ENCODE results near the gene CEP57L1.
"Not testable (repeated sequence)": the region's sequence is repeated elsewhere in the genome, so short reads cannot be mapped to it uniquely, and the experiment has no call there.

CEP57L1 gene

GRCh38 chr6:109188115-109188411 lies 92.8 kb downstream of the CEP57L1 start:
- no peak for DNase-seq (ENCODE audit: low read depth)
- no peak overlapping the region for H3K4me3 ChIP-seq (ENCODE audit: low read depth, low read length)
- TF ChIP-seq MYC (IDR thresholded peaks at IDR 0.05; ENCODE audit: low read depth, low read length) (no peak), POLR2A (IDR thresholded peaks at IDR 0.05; ENCODE audit: extremely low read depth, insufficient read length) (no peak)
- TF ChIP-seq, protein P1, sequence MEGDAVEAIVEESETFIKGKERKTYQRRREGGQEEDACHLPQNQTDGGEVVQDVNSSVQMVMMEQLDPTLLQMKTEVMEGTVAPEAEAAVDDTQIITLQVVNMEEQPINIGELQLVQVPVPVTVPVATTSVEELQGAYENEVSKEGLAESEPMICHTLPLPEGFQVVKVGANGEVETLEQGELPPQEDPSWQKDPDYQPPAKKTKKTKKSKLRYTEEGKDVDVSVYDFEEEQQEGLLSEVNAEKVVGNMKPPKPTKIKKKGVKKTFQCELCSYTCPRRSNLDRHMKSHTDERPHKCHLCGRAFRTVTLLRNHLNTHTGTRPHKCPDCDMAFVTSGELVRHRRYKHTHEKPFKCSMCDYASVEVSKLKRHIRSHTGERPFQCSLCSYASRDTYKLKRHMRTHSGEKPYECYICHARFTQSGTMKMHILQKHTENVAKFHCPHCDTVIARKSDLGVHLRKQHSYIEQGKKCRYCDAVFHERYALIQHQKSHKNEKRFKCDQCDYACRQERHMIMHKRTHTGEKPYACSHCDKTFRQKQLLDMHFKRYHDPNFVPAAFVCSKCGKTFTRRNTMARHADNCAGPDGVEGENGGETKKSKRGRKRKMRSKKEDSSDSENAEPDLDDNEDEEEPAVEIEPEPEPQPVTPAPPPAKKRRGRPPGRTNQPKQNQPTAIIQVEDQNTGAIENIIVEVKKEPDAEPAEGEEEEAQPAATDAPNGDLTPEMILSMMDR (IDR thresholded peaks at IDR 0.05; ENCODE audit: low read depth, low read length) = no peak

- DNase-seq (ENCODE audit: low read depth); H3K4me3 ChIP-seq (ENCODE audit: low read depth, low read length): not testable (repeated sequence)
Measured at GRCh38 chr6:109191368-109191767, 96.1 kb downstream of the CEP57L1 start.

DNA sequence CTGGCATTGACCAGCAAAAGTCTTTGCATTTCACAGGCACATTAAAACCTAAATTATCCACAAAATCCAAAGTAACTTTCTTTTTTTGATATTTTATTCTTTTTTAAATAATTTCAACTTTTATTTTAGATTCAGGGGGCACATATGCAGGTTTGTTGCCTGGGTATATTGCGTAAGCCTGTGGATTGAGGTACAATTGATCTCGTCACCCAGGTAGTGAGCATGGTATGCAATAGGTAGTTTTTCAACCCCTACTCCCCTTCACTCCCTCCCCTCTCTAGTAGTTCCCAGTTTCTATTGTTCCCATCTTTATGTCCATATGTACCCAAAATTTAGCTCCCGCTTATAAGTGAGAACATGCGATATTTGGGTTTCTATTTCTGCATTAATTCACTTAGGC lies 97.6 kb downstream of the CEP57L1 start:
- H3K4me3 ChIP-seq (ENCODE audit: low read depth, low read length) = no peak overlapping the region
- TF ChIP-seq POLR2A (IDR thresholded peaks at IDR 0.05; ENCODE audit: extremely low read depth, insufficient read length) (no peak), MYC (IDR thresholded peaks at IDR 0.05; ENCODE audit: low read depth, low read length) (no peak)
- TF ChIP-seq, protein P1 (IDR thresholded peaks at IDR 0.05; ENCODE audit: low read depth, low read length) = no peak
- TF ChIP-seq, protein P2, sequence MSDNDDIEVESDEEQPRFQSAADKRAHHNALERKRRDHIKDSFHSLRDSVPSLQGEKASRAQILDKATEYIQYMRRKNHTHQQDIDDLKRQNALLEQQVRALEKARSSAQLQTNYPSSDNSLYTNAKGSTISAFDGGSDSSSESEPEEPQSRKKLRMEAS (IDR thresholded peaks at IDR 0.05; ENCODE audit: low read depth, low read length) = no peak
- DNase-seq (ENCODE audit: low read depth) = no peak

GRCh38 chr6:109194880-109195279 lies 99.6 kb downstream of the CEP57L1 start:
- TF ChIP-seq, protein P1 (IDR thresholded peaks at IDR 0.05; ENCODE audit: low read depth, low read length) = no peak
- TF ChIP-seq MYC (IDR thresholded peaks at IDR 0.05; ENCODE audit: low read depth, low read length) (no peak), POLR2A (IDR thresholded peaks at IDR 0.05; ENCODE audit: extremely low read depth, insufficient read length) (no peak)
- TF ChIP-seq, protein P2 (IDR thresholded peaks at IDR 0.05; ENCODE audit: low read depth, low read length) = no peak
- DNase-seq (ENCODE audit: low read depth) = no peak
- no peak overlapping the region for H3K4me3 ChIP-seq (ENCODE audit: low read depth, low read length)

GRCh38 chr6:109197061-109197460 lies 101.8 kb downstream of the CEP57L1 start:
- DNase-seq (ENCODE audit: low read depth) = no peak
- no peak overlapping the region for H3K4me3 ChIP-seq (ENCODE audit: low read depth, low read length)
- TF ChIP-seq, protein P1 (IDR thresholded peaks at IDR 0.05; ENCODE audit: low read depth, low read length) = no peak
- TF ChIP-seq MYC (IDR thresholded peaks at IDR 0.05; ENCODE audit: low read depth, low read length) (no peak), POLR2A (IDR thresholded peaks at IDR 0.05; ENCODE audit: extremely low read depth, insufficient read length) (no peak)
- TF ChIP-seq, protein P2 (IDR thresholded peaks at IDR 0.05; ENCODE audit: low read depth, low read length) = no peak

DNA sequence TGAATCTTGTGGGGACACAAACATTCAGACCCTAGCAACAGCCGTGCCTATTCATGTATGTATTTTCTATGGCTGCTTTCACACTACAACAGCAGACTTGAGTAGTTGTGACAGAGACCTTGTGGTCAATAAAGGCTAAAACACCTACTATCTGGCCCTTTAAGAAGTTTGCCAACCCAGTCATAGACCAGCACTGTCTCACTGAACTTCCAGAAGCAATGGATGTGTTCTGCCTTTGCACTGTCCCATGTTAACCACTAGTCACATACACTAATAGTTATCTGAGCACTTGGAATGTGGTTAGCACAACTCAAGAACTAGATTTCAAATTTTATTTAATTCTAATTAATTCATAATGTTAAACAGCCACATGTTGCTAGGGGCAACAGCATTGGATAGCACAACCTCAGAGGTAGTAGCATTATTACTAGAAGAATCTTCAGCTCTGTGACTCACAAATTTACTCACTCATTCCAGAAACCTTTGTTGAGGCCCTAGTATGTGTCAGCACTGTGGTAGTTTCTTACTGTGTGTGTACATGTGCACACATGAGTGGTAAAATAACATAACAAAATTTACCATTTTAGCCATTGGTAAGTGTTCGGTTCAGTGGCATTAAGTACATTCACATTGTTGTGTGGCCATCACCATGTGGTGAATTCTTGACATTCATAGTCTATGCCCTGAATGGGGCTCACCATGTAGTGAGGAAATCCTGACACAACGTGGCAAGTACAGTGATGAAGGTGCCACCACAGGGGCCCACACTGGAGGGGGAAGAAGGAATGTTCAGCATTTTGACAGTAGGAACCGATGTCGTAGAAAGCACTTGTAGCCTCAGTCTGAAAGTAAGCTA lies 107.3 kb downstream of the CEP57L1 start:
- H3K4me3 ChIP-seq (ENCODE audit: low read depth, low read length) = no peak overlapping the region
- DNase-seq (ENCODE audit: low read depth) = no peak
- TF ChIP-seq POLR2A (IDR thresholded peaks at IDR 0.05; ENCODE audit: extremely low read depth, insufficient read length) (no peak), MYC (IDR thresholded peaks at IDR 0.05; ENCODE audit: low read depth, low read length) (no peak)
- TF ChIP-seq, protein P2 (IDR thresholded peaks at IDR 0.05; ENCODE audit: low read depth, low read length) = no peak
- TF ChIP-seq, protein P1 (IDR thresholded peaks at IDR 0.05; ENCODE audit: low read depth, low read length) = no peak
